ENCODE data around the gene UQCC2.

UQCC2 gene

DNA sequence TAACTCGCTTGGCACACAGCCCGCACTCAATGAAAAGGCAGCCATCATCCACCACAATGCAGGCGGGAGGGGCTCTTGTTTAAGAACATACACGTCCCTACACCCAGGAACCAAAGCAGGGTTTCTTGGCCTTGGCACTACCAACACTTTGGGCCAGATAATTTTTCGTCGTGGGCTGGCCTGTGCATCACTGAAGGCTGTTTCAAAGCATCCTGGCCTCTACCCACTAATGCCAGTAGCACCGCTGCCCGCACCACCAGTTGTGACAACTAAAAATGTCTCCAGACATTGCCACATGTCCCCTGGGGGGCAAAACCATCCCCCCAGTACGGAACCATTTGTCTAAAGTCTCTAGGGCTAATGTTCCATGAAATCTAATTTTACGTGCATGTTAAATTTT is 13.0 kb downstream of the UQCC2 start:
- peaks cover 10 to 13% of the 10 kb centered on the region in 2 donors for H3K4me1 ChIP-seq (ENCODE audit: control insufficient read depth in 1 of 2, insufficient read depth in 2 of 2, low read length in 2 of 2)
- peaks cover 35 to 57% of the 10 kb centered on the region in 2 donors for H3K36me3 ChIP-seq (ENCODE audit: control insufficient read depth in 1 of 2, insufficient read depth in 2 of 2, low read length in 2 of 2)
- H3K9me3 ChIP-seq (ENCODE audit: control insufficient read depth in 1 of 2, low read length in 2 of 2) = no peaks in the 10 kb centered on the region
- H3K27me3 ChIP-seq (ENCODE audit: control insufficient read depth in 1 of 2, insufficient read depth in 2 of 2, low read length in 2 of 2) = no peaks in the 10 kb centered on the region
- no peak overlapping the region for H3K4me3 ChIP-seq (ENCODE audit: low read depth in 1 of 2, low read length in 2 of 2)
- no peak overlapping the region for H3K27ac ChIP-seq (ENCODE audit: low read depth, low read length)
- H3K9ac ChIP-seq (ENCODE audit: low read depth in 1 of 2, low read length in 2 of 2) = no peak overlapping the region

DNA sequence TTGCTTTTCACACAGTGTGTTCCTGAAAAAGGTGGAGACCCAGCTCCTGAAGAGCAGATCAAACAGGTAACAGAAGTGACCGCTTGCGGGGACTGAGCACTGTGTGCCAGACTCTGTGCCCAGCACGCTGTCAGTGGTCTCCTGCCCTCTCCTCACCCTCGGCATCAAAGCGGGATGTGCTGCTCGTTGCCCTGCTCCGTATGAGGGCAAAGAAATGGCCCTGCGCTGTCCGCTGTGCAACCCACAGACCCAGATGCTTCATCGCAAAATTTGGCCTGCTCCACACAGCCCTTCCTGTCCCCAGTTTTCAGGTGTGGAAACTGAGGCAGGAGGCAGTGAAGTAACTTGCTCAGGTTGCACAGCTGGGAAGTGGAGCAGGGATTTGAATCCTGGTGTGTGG is 13.7 kb downstream of the UQCC2 start:
- Histone ChIP-seq H3K9me3 (ENCODE audit: control insufficient read depth in 1 of 2, low read length in 2 of 2) (no peaks in the 10 kb centered on the region), H3K36me3 (ENCODE audit: control insufficient read depth in 1 of 2, insufficient read depth in 2 of 2, low read length in 2 of 2) (peaks cover 36 to 63% of the 10 kb centered on the region in 2 donors), H3K4me1 (ENCODE audit: control insufficient read depth in 1 of 2, insufficient read depth in 2 of 2, low read length in 2 of 2) (peaks cover 10 to 18% of the 10 kb centered on the region in 2 donors), H3K4me3 (ENCODE audit: low read depth in 1 of 2, low read length in 2 of 2) (no peak overlapping the region), H3K27ac (ENCODE audit: low read depth, low read length) (no peak overlapping the region), H3K9ac (ENCODE audit: low read depth in 1 of 2, low read length in 2 of 2) (no peak overlapping the region), H3K27me3 (ENCODE audit: control insufficient read depth in 1 of 2, insufficient read depth in 2 of 2, low read length in 2 of 2) (no peaks in the 10 kb centered on the region)

DNA sequence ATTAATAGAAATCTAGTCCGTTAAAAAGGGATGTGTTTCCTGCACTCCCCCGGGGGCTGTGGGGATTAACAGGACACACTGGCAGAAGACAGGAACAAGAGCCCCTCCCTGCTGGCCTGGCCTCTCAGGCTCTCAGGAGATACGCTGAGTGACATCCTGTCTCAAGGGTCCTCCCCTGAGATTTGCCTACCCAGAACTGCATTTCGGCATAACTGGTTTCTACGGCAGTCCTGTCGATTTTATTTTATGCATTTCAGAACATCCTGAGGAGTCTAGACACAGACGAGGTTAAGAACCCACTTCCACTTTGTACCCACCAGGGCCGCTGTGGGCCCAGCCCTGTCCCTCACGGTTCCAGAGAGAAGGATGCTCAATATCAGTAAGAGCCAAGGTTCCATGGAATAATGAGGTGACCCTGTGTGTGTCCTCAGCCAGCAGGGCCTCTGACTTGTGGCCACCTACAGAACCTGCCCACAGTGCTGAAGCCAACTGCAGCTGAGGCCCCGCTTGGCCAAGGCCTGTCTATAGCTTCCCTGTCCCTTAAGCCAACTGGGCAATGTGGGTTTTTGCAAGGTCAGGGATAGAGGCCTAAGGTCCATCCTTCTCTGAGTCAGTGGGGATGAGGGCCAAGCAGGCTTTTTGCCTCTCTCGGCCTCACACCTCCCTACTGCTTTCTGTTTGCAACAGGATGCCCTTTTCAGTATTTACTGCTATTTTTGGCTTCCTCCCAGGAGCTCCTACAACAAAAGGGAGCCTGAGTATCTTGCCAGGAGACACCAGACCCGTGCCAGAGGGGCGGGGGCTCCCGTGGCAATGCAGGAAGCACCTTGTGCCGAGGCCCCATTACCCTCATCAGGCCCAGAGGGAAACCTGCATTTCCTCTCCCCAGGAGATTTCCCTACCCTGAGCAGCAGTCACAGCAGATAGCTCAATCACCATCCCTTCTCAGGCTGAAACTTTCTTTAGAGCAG is 14.7 kb downstream of the UQCC2 start:
- peaks cover 15 to 24% of the 10 kb centered on the region in 2 donors for H3K4me1 ChIP-seq (ENCODE audit: control insufficient read depth in 1 of 2, insufficient read depth in 2 of 2, low read length in 2 of 2)
- peaks cover 36 to 74% of the 10 kb centered on the region in 2 donors for H3K36me3 ChIP-seq (ENCODE audit: control insufficient read depth in 1 of 2, insufficient read depth in 2 of 2, low read length in 2 of 2)
- H3K27me3 ChIP-seq (ENCODE audit: control insufficient read depth in 1 of 2, insufficient read depth in 2 of 2, low read length in 2 of 2) = no peaks in the 10 kb centered on the region
- H3K9ac ChIP-seq (ENCODE audit: low read depth in 1 of 2, low read length in 2 of 2) = no peak overlapping the region
- no peaks in the 10 kb centered on the region for H3K9me3 ChIP-seq (ENCODE audit: control insufficient read depth in 1 of 2, low read length in 2 of 2)
- no peak overlapping the region for H3K4me3 ChIP-seq (ENCODE audit: low read depth in 1 of 2, low read length in 2 of 2)
- H3K27ac ChIP-seq (ENCODE audit: low read depth, low read length) = no peak overlapping the region

DNA sequence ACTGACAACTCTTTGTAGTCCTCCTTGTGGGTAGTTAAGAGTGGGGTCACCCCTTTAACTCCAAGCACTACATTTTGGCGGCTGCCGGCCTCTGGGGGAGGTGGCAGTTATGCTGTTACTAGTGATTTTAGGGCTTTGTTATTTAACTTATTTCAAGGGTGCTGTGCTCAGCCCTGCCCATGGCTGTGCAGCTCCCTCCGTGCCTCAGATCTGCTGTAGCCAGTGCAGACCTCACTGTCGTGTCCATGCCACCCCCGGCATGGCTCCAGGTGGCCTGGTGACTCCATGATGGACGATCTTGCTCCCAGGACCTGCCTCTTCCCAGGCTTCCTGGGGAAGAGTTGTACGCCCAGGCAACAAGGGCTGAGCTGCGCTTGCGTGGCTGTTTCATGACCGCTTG is 15.4 kb downstream of the UQCC2 start:
- no peaks in the 10 kb centered on the region for H3K9me3 ChIP-seq (ENCODE audit: control insufficient read depth in 1 of 2, low read length in 2 of 2)
- no peaks in the 10 kb centered on the region for H3K27me3 ChIP-seq (ENCODE audit: control insufficient read depth in 1 of 2, insufficient read depth in 2 of 2, low read length in 2 of 2)
- H3K4me3 ChIP-seq (ENCODE audit: low read depth in 1 of 2, low read length in 2 of 2) = no peak overlapping the region
- H3K9ac ChIP-seq (ENCODE audit: low read depth in 1 of 2, low read length in 2 of 2) = no peak overlapping the region
- peaks cover 40 to 81% of the 10 kb centered on the region in 2 donors for H3K36me3 ChIP-seq (ENCODE audit: control insufficient read depth in 1 of 2, insufficient read depth in 2 of 2, low read length in 2 of 2)
- H3K27ac ChIP-seq (ENCODE audit: low read depth, low read length) = no peak overlapping the region
- H3K4me1 ChIP-seq (ENCODE audit: control insufficient read depth in 1 of 2, insufficient read depth in 2 of 2, low read length in 2 of 2) = peaks cover 15 to 24% of the 10 kb centered on the region in 2 donors

DNA sequence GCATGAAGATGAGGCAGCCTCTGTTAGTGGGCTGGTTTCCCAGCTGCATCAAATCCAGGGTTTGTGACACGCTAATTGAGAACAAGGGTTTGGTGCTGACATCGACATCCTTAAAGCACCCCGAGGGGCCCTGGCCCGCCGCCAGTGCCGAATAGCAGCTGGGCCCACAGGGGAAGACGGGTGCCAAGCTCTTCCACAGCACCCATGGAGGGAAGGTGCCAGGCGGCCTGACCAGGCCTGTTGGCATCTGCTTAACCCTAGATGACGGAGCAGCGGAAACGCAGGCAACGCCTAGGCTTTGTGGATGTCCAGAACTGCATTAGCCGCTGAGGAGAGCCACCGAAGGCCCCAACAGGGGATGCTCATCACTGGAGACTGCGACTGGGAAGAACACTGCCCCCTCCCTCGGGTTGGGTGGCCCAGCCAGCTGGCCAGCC is 16.0 kb downstream of the UQCC2 start:
- peaks cover 46 to 87% of the 10 kb centered on the region in 2 donors for H3K36me3 ChIP-seq (ENCODE audit: control insufficient read depth in 1 of 2, insufficient read depth in 2 of 2, low read length in 2 of 2)
- H3K4me1 ChIP-seq (ENCODE audit: control insufficient read depth in 1 of 2, insufficient read depth in 2 of 2, low read length in 2 of 2) = peaks cover 15 to 24% of the 10 kb centered on the region in 2 donors
- H3K27me3 ChIP-seq (ENCODE audit: control insufficient read depth in 1 of 2, insufficient read depth in 2 of 2, low read length in 2 of 2) = no peaks in the 10 kb centered on the region
- H3K4me3 ChIP-seq (ENCODE audit: low read depth in 1 of 2, low read length in 2 of 2) = no peak overlapping the region
- no peak overlapping the region for H3K9ac ChIP-seq (ENCODE audit: low read depth in 1 of 2, low read length in 2 of 2)
- H3K27ac ChIP-seq (ENCODE audit: low read depth, low read length) = no peak overlapping the region
- H3K9me3 ChIP-seq (ENCODE audit: control insufficient read depth in 1 of 2, low read length in 2 of 2) = no peaks in the 10 kb centered on the region

DNA sequence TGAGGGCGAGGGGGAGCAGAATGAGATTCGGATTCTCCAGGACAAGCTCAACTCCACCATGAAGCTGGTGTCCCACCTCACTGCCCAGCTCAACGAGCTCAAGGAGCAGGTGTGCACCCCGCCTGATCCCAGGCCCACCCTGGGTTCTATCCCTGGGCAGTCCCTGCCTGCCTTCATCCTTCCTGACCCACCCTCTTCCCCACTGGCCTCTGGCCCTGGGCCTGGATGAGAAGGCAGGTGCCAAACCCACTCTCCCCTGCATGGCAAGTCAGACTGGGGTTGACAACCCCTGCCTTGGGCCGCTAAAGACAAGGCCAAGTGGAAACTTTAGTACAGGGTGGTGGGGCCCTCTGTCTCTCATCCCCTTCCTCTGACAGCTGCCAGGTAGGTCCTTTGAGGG is 16.5 kb downstream of the UQCC2 start:
- Histone ChIP-seq H3K27ac (ENCODE audit: low read depth, low read length) (no peak overlapping the region), H3K36me3 (ENCODE audit: control insufficient read depth in 1 of 2, insufficient read depth in 2 of 2, low read length in 2 of 2) (peaks cover 51 to 87% of the 10 kb centered on the region in 2 donors), H3K9me3 (ENCODE audit: control insufficient read depth in 1 of 2, low read length in 2 of 2) (no peaks in the 10 kb centered on the region), H3K27me3 (ENCODE audit: control insufficient read depth in 1 of 2, insufficient read depth in 2 of 2, low read length in 2 of 2) (no peaks in the 10 kb centered on the region), H3K9ac (ENCODE audit: low read depth in 1 of 2, low read length in 2 of 2) (no peak overlapping the region), H3K4me1 (ENCODE audit: control insufficient read depth in 1 of 2, insufficient read depth in 2 of 2, low read length in 2 of 2) (peaks cover 15 to 24% of the 10 kb centered on the region in 2 donors), H3K4me3 (ENCODE audit: low read depth in 1 of 2, low read length in 2 of 2) (no peak overlapping the region)

DNA sequence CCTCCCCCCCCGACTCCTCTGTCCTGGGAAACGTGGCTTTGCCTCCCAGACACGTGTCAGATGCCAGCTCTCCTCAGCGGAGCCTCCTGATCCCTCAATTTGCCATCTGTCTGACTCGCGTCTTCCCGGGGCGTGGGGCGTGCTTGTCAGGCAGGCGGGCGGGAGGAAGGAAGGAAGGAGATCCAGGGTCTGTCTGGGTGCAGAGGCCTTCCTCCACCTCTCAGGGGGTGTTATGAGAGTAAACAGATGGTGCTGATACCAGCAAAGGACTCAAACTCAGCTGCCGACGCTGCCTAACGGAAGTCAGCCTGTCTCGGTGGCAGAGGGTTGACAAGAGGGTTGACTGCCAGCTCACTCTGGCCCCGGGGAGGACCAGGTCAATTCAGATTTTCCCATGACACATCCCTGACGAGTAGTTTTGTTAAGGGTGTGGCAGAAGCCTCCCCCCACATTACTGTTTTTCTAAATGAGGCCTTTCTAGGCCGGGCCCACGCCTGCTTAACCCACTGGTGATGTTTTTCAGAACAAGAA is 17.0 kb downstream of the UQCC2 start:
- Histone ChIP-seq H3K36me3 (ENCODE audit: control insufficient read depth in 1 of 2, insufficient read depth in 2 of 2, low read length in 2 of 2) (peaks cover 56 to 92% of the 10 kb centered on the region in 2 donors), H3K4me1 (ENCODE audit: control insufficient read depth in 1 of 2, insufficient read depth in 2 of 2, low read length in 2 of 2) (peaks cover 15 to 24% of the 10 kb centered on the region in 2 donors), H3K27ac (ENCODE audit: low read depth, low read length) (no peak overlapping the region), H3K9me3 (ENCODE audit: control insufficient read depth in 1 of 2, low read length in 2 of 2) (no peaks in the 10 kb centered on the region), H3K4me3 (ENCODE audit: low read depth in 1 of 2, low read length in 2 of 2) (no peak overlapping the region), H3K9ac (ENCODE audit: low read depth in 1 of 2, low read length in 2 of 2) (no peak overlapping the region), H3K27me3 (ENCODE audit: control insufficient read depth in 1 of 2, insufficient read depth in 2 of 2, low read length in 2 of 2) (no peaks in the 10 kb centered on the region)

DNA sequence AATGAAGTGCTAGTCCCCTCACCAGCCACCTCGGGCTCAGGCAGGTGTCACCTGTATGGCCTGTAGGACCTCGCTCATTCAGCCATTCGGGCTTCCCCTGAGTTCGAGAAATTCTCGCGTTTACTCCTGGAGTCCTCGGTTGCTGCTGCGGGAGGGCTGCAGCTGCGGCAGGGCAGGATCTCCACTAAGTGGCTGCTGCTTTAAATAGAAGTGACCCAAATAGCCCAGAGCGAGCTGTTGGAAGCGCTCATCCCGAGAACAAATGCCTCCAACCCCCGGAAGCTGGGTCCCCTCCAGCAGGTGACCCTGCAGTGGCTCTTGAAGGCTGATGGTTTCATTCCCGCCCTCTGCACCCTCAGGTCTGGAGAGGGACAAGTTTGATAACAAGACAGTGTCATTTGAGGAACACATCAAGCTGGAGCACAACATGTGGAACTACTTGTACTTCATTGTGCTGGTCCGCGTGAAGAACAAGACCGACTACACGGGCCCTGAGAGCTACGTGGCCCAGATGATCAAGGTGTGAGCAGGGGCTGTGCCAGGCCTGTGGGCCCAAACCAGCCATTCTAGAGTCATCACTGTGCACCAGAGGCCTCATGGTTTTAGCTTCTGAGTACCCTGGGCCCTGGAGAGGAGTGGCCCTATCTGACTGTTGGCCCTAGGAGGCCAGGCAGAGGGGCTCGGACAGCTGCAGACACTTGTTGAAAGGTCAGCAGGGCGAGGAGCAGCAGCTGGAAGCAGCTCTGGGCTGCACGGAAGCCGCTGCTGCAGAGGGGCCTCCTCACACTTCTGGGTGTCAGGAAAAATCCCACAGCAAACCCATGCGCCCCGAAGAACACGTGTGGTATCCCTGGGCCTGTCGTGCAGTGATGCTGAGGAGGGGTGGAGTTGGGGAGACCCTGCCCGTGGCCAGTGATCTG is 18.1 kb downstream of the UQCC2 start:
- H3K9ac ChIP-seq (ENCODE audit: low read depth in 1 of 2, low read length in 2 of 2) = no peak overlapping the region
- peaks cover 61 to 96% of the 10 kb centered on the region in 2 donors for H3K36me3 ChIP-seq (ENCODE audit: control insufficient read depth in 1 of 2, insufficient read depth in 2 of 2, low read length in 2 of 2)
- H3K9me3 ChIP-seq (ENCODE audit: control insufficient read depth in 1 of 2, low read length in 2 of 2) = no peaks in the 10 kb centered on the region
- H3K4me1 ChIP-seq (ENCODE audit: control insufficient read depth in 1 of 2, insufficient read depth in 2 of 2, low read length in 2 of 2) = peaks cover 15 to 24% of the 10 kb centered on the region in 2 donors
- no peaks in the 10 kb centered on the region for H3K27me3 ChIP-seq (ENCODE audit: control insufficient read depth in 1 of 2, insufficient read depth in 2 of 2, low read length in 2 of 2)
- H3K27ac ChIP-seq (ENCODE audit: low read depth, low read length) = no peak overlapping the region
- H3K4me3 ChIP-seq (ENCODE audit: low read depth in 1 of 2, low read length in 2 of 2) = peak overlapping the region in 1 of 2 donors; percentile 32

DNA sequence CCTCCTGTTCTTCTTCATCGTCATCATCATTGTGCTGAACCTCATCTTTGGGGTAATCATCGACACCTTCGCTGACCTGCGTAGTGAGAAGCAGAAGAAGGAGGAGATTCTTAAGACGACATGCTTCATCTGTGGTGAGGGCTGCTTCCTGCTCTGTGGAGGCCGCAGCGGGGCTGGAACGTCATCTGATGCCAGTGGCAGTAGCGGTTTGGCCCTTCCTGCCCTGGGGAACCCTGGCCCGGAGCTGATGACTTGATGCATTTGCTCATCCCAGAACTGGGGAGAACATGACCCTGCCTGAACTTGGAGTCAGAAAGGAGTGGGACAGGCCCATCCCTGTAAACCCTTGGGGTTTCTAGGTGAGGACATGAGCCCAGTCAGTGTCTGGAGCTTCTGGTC is 18.7 kb downstream of the UQCC2 start:
- Histone ChIP-seq H3K27me3 (ENCODE audit: control insufficient read depth in 1 of 2, insufficient read depth in 2 of 2, low read length in 2 of 2) (no peaks in the 10 kb centered on the region), H3K36me3 (ENCODE audit: control insufficient read depth in 1 of 2, insufficient read depth in 2 of 2, low read length in 2 of 2) (peaks cover 61 to 95% of the 10 kb centered on the region in 2 donors), H3K4me3 (ENCODE audit: low read depth in 1 of 2, low read length in 2 of 2) (peak overlapping the region in 1 of 2 donors; percentile 32), H3K9ac (ENCODE audit: low read depth in 1 of 2, low read length in 2 of 2) (no peak overlapping the region), H3K9me3 (ENCODE audit: control insufficient read depth in 1 of 2, low read length in 2 of 2) (no peaks in the 10 kb centered on the region), H3K27ac (ENCODE audit: low read depth, low read length) (no peak overlapping the region), H3K4me1 (ENCODE audit: control insufficient read depth in 1 of 2, insufficient read depth in 2 of 2, low read length in 2 of 2) (peaks cover 15 to 24% of the 10 kb centered on the region in 2 donors)

All from duodenal mucosa (tissue), 2 donors.